GM19240 (cell line): ENCODE results near the gene PGBD5.

Experiments used
- DNase-seq: peaks from one replicate; pipeline ENCODE4 v3.0.0; 2011; ENCODE audit warnings: low spot score; ENCODE audit not compliant: insufficient read length

The PGBD5 gene

DNA sequence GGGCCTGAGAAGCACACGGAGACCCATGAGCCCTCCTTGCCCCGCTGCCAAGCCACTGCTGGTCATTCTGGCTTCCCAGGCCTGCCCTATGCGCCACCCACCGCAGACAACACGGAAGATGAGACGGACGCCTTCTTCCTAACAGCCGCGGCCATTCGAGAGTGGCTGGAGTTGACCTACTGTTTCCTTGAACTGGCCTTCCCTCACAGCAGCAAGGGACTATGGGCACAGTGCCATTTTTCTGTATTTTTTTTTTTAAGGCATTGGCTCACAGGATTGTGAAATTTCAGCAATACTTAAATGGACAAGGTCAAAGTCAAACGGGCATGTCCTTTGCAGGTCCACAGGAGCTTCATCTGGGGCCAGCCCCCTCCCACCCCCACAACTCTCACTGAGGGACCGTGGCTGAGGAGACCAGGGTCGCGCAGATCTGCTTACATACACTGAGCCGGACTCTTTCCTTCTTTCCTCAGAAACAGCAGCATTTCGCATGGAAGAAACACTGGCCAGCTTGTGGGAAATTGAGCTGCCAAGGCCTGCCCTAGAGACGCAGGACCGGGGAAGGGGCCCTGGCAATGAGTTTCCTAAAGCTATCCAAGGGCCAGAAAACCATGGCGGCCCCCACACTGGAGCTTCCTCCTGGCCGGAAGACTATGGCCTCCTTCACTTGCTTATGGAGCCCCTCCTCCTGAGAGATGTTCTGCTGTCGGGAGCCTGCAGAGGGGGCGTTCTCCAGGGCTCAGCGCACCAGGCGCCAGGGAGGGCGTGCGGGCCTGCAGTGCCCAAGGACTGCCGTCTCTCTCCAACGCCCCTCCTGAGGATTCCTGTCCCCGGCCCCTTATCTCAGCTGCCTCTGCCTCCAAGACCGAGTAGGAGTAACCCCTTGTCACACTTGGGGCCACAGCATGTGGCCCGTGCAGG lies 98.9 kb downstream of the PGBD5 start:
- no peak for DNase-seq

- no peak for DNase-seq
Observed at GRCh38 chr1:230323686-230324085, 102.4 kb downstream of the PGBD5 start.

DNA sequence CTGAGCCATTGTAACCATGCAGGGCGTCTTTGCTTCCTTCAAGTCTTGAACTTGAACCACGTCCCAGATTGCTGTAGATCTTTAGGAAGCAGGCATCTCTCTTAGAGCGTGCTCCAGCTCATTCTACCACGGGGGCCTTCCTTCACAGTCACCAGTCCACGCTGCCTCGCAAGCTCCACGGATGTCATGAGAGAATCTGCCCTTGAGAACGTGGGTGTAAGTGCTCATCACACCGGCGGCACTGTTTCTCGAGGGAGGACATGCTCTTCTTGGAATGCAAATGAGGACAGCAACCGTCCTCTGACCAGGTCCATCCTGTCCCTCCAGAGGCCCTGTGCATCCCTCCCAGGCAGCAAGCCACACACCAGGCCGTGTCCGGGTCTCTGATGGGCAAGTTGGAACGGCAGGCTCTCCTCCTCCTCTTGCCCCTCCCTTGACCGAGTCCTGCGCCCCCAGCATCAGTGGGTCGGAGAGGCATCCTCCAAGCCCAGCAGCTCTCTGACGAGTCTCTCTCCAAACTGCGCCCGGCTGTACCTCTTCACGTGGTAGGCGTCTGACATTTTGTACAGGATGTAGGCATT lies 103.1 kb downstream of the PGBD5 start:
- DNase-seq: no peak

- no peak for DNase-seq
Observed at GRCh38 chr1:230322421-230322756, 103.7 kb downstream of the PGBD5 start.

DNA sequence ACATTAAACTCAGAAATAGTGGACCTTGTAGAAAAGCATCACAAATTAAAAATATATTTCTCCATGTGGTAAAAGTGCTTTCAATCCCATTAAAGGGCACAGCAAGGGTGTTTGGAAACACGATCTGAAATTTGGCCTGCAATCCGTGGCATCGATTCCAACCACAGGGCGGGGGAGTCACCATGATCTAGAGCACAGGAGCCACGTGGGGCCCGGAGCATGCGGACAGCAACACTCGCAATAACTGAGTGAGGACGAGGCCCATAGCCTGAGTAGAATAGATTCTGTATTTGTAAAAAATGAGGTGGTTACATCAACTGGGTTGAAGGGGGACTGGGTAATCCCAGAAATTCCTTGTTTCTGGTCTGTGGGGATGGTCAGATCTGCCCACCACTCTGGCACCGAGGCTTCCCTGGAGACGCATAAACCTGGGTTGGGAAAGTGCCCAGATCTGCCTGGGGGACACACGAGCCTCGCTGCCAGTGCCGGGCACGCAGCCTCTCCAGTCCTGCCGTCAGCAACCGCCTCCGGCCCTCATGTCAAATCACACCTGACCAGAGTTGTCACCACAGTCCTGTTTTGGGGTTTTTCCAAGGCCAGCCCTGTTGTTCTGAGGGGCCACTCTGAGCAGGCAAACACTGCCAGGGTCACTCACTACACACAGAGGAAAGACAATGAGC lies 104.3 kb downstream of the PGBD5 start:
- DNase-seq: no peak

GRCh38 chr1:230321341-230321740 lies 104.8 kb downstream of the PGBD5 start:
- no peak for DNase-seq

DNA sequence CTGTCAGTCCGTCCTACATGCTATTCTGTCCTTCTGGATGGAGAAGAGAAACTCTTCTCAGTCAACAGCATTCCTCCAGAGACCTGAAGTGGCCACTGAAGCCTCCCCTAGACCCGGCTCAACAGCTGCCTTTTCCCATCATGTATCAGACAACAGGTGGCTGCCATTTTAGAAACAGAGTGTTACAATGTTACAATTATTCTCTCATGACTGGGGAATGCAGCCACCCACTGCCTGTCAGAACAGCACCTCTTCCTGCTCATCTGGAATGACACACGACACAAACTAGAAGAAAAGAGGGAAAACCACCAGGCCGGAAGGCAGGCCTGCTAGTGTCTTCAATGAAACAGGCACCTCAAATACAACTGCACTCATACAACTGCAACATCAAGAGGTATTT lies 105.3 kb downstream of the PGBD5 start:
- no peak for DNase-seq

DNA sequence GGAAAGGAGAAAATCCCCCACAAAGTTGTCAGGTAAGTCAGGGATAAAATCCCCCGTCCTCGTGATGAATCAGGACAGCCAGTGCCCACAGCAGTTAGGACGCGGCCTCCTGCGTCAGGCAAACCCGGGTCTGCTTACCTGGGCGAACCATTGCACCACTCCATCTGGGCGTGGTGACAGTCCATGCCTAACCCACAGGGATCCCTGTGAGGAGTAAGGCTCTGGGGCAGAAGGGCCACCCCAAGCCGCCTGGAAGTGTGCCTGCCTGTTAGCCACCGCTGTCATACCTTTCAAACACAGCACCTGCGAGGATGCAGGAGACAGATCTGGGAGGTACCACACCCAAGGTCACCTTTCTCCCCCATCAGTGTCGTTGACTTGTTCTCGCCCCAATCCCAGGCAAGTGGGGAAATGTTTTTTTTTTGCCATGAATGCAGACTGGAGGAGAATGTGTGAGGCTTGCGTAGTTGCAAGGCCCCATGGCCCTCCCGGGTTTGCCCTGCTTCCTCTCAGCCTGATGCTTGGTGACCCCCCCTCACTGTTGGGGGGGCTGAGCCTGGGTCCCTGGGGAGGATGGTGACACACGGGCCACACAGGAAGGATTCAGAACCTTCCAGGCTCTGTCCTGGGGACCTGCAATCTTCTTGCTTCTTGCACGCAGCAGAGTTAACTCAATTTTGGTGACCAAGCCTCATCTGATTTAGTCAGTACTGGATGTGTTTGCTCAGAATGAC lies 107.0 kb downstream of the PGBD5 start:
- DNase-seq: no peak

GRCh38 chr1:230317823-230318819 lies 108.0 kb downstream of the PGBD5 start:
- DNase-seq: no peak

DNA sequence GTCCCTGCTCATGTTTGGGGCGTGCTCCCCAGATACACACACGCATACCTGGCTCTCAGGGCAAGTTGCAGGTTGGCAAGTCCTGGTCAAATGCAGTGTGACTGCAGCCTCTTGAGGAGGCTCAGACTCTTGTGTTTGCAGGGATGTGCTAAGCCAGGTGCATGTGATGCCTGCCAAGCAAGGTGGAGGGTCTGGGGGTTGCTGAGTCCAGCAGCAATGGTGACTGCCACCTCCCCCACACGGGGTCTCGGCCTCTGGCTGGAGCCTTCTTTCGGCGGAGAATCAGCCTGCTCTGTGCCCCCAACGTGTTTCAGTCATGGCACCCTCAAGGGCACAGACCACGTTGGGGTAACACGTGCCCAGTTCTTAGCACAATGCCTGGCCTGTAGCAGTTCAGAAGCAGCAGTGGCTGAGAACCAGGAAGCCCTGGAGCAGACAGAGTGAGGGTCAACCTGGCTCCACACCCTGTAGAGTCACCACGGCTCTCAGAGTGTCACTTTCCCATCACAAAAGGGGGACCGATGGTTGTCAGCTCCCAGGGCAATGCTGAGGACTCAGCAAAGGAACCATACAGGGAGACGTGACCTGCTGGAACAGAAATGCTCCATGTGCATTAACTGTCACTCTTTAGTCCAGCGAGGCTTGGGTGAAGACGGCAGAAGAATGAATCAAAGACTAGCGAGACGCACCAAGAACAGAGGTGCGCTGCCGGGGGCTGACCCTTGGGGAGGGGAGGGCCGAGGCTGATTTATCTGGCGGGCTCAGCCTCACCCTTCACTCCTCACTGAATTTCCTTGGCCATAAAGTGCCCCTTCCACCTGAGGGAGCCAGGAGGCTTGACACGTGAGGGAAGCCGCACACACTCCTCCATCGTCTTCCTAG lies 109.0 kb downstream of the PGBD5 start:
- DNase-seq: no peak

DNA sequence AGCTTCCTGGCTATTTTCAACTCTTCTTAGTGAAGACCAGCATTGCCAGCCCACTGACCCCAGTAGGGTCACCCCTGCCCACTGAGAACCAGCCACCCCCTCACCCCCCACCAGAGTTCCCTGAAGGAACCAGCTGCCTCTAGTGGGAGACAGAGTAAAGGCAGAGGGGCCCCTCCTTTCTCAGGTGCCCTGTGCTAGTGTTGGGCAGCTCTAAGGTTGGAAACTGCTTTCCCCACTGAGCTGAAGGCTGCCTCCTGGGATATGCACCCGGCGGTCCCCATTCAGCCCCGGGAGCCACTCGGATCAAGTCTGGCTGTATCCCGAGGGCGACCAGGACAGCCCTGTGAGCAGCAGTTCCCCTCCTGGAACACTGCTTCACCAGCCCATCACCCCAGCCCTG lies 111.0 kb downstream of the PGBD5 start:
- no peak for DNase-seq

GRCh38 chr1:230314142-230314470 lies 112.0 kb downstream of the PGBD5 start:
- DNase-seq: no peak

GRCh38 chr1:230313453-230314141 lies 112.5 kb downstream of the PGBD5 start:
- DNase-seq: no peak

DNA sequence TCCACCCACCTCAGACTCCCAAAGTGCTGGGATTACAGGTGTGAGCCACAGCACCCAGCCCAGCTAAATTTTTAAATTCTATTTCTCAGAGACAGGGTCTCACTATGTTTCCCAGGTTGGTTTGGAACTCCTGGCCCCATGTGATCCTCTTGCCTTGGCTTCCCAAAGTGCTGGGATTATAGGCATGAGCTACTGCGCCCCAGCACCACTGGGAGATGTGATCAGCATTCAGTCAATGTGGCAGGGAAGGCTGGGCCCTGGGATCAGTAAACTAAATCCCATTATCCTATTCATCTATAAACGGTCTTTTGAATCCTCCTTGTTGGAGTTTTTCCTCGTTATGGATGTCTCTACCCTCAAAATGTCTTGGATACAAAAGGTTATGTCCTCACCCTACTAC lies 113.5 kb downstream of the PGBD5 start:
- no peak for DNase-seq

GRCh38 chr1:230310381-230311163 lies 115.6 kb downstream of the PGBD5 start:
- peak; percentile 81 for DNase-seq

DNA sequence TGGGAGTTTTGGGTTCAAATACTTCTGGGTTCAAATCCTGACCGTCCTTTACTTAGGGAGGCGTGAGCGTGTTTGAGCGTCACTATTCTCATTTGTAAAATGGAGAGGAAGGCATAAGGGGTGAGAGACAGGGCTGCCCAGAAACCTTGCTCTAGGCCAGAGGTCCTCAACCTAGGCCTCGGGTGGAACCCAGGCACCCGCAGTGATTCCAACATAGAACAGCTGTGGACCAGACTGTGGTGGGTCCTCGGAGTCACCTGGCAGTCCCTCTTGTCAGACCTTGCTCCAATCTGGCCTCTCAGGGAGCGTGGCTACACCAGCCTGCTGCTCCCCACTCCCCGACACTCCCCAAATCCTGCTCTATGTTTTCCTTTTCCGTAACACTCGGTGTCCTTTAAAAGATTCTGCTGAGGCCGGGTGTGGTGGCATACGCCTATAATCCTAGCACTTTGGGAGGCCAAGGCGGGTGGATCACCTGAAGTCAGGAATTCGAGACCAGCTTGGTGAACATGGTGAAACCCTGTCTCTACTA lies 116.4 kb downstream of the PGBD5 start:
- DNase-seq: no peak

GRCh38 chr1:230308821-230309220 lies 117.3 kb downstream of the PGBD5 start:
- DNase-seq: no peak

DNA sequence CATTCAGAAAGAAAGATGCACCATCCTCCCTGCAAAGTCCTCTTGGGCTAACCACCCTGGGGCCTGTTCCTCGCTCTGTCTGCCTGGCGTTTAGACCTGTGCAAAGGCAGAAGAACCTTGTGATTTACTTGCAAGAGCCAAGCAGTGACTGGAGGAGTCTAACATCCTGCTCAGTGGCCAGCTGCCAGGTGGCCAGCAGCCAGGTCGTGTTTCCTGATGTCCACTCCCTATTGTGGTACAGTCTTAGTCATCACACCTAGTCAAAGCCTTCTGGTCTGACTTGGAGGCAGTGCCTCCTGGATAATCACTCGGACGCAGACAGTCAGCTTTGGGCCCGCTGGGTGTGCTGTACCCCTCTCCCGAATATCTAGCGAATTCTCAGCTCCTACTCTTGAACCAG lies 118.1 kb downstream of the PGBD5 start:
- no peak for DNase-seq
